GM21360 (cell line): ENCODE measurements around the gene CD244.
"Not testable (repeated sequence)": the region's sequence is repeated elsewhere in the genome, so short reads cannot be mapped to it uniquely, and the experiment has no call there.

ENCODE experiments used
- ATAC-seq: cut with Tn5 transposase; IDR thresholded peaks from one replicate; pipeline ENCODE4 v1.9.1; 2021; ENCODE audit warnings: mild to moderate bottlenecking, moderate library complexity; ENCODE audit not compliant: unreplicated experiment

The CD244 gene

GRCh38 chr1:160880216-160880615 is 17.5 kb upstream of the CD244 start:
- ATAC-seq: no peak

GRCh38 chr1:160879056-160879455 is 16.4 kb upstream of the CD244 start:
- no peak for ATAC-seq

DNA sequence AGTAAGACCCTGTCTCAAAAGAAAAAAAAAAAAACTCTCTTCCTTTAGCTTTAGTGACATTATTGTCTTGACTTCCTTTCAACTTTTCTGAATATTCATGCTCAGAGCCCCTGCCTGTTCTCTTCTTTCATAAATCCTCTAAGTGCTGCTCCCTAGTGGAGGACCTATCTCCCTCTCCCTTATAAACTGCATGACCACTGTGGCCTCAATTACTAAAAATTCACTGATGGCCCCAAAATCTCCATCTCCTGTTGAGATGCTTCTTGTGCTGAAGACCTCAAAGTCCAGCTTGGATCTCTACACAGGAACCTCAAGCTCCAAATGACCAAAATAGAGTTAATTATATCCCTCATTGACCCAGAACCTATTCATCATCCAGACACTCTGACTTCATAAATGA is 14.5 kb upstream of the CD244 start:
- ATAC-seq: no peak

DNA sequence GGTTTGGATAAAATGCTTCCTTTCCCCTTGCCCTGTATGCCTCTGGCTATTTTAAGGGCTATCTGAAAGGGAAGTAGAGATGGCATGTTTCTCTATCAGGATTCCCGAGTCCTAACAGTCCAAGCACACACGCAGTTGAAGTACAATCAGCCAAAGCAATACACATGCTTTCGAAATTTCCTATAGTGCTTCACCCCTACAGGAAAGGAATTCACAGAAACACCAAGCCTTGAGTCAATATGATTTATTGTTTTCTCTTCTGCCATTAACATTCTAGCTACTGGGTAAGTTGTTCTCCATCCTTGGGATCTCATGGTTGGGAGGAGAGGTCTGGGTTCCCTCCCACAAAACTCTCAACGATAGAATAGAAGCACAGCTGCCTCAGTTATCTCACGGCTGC is 13.6 kb upstream of the CD244 start:
- ATAC-seq: no peak

- ATAC-seq: not testable (repeated sequence)
These were observed 12.9 kb upstream of the CD244 start for GRCh38 chr1:160875591-160875990.

DNA sequence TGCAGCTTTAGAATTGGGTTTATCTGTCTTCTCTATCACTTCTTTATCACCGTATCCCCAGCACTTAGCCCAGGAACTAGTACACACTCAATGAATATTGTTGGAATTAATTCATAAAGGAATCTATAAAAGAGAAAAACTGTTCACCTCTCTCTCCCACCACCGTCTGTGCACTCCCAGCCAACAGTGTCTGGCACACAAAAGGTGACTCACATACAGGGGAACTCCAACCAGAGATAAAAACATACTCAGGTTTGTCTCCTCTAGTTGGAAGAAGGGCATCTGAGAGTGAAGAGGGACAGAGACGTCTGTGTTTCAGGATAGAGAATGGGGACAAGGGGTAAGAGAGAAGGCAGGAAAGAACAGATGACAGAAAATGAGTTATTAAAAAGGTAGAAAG is 12.2 kb upstream of the CD244 start:
- no peak for ATAC-seq

DNA sequence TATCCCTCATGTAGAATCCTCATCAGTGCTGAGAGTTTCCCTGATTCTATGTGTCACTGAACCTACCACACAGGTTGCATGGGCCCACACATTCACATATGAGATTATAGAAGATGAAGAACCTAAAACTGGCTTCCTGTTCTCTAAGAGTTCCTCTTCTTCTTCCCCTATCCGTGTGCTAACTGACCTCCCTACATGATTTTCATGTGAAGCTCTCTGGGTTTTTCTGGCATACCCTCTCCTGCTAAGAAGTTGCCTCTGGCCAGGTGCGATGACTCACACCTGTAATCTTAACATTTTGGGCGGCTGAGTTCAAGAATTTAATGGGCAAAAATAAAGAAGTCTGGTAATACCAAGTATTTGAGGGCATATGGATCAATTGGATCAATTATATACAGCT is 5.5 kb upstream of the CD244 start:
- ATAC-seq: no peak

- not testable (repeated sequence) for ATAC-seq
These were observed 5.0 kb upstream of the CD244 start for GRCh38 chr1:160867651-160868050.

- no peak for ATAC-seq
These were observed 4.1 kb upstream of the CD244 start for GRCh38 chr1:160866695-160867260.

- ATAC-seq: no peak
These were observed 3.5 kb upstream of the CD244 start for GRCh38 chr1:160866001-160866694.

GRCh38 chr1:160865337-160865736 is 2.6 kb upstream of the CD244 start:
- ATAC-seq: no peak

DNA sequence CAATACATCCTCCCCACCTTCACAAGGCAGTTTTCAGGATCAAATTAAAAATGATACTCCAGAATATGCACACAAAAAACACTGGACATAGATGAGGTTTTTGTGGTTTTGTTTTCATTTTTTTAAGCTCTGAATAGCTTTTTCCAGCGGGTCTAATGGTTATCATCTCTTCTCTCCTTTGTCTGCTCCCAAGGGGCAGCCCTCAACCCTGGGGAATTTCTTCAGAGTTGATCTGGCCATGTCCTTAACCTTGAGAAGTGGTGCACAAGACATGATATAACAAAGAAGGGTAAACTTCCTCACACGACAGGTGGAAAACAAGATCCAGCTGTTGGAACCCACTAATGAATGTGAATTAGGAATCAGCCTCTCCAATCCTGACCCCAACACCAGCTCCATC is 1.5 kb upstream of the CD244 start:
- ATAC-seq: no peak

DNA sequence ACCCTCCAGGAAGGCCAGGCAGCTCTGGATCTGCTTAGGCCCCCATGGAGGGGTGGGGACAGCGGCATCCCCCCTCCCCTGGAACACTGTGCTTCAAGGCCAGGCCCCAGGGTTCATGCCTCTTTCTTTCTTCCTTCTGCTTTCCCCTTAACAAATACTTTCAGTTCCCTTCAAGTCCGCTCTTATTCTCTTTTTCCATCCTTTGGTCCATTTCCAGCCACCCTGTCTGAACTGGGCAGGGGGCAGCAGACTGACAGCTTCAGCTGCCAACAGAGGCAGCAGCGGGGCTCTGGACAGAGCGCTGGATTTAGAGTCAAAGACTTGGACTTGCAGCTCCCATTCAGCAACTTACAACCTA is 1.1 kb upstream of the CD244 start:
- no peak for ATAC-seq

DNA sequence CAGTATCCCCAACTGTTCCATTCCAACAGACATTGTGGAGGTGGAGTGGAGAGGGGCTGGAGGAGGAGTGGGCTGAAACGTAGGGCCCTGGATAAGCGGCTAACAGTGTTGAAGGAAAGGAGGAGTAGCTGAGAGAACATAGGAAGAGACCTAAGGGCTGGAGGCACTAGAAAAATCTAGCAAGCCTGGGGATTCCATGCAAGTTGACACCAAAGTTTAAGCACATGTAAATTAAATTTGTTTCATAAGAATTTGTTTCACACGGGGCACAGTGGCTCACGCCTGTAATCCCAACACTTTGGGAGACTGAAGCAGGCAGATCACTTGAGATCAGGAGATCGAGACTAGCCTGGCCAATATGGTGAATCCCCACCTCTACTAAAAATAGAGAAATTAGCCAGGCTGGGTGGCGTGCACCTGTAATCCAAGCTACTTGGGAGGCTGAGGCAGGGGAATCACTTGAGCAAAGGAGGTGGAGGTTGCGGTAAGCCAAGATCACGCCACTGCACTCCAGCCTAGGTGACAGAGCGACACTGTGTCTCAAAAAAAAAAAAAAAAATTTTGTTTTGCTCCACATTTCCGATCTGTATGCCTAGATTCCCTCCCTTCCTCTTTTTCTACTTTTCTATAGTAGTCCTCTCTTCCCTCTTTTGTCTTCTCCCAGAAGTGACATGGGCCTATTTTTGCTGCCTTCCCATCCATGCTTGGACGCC is 530 bp upstream of the CD244 start:
- no peak for ATAC-seq

GRCh38 chr1:160860840-160861505 is 1.7 kb downstream of the CD244 start:
- no peak for ATAC-seq

DNA sequence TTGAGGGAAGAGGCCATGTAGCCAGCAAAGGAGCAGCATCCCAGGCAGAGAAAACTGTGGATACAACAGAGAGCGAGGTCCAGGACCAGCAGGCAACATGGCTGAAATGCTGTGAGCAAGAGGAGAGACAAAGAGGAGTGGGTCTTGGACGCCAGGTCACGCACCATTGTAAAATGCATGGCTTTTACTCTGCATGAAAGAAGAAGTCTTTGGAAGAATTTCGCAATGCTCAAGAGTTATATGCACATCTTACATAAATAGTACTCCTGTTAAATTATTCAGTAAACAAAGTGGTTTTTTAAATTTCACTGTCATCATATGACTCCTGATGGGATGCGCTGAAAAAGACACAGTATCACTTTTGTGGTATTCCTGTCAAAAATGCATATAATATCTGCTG is 3.5 kb downstream of the CD244 start:
- no peak for ATAC-seq

- no peak for ATAC-seq
These were observed 4.2 kb downstream of the CD244 start for GRCh38 chr1:160858507-160858906.

DNA sequence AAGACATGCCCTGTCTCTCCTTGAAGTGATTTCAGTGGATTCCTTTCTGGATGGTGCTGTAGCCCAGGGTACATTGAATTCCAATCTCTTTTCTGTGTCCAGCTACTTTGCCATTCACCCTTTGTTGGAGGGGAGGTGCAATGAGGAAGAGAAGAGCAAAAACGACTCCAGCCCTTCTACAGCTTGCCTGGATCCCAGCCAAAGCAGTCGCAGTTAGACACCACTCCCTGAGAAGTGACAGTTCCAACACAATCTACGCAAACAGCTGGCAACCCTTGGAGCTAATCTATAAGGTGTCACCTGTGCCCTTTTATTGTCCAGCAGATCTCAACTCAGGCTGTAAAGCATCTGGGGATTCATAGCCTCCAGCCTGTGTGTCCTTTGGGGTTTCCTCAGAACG is 4.6 kb downstream of the CD244 start:
- no peak for ATAC-seq

DNA sequence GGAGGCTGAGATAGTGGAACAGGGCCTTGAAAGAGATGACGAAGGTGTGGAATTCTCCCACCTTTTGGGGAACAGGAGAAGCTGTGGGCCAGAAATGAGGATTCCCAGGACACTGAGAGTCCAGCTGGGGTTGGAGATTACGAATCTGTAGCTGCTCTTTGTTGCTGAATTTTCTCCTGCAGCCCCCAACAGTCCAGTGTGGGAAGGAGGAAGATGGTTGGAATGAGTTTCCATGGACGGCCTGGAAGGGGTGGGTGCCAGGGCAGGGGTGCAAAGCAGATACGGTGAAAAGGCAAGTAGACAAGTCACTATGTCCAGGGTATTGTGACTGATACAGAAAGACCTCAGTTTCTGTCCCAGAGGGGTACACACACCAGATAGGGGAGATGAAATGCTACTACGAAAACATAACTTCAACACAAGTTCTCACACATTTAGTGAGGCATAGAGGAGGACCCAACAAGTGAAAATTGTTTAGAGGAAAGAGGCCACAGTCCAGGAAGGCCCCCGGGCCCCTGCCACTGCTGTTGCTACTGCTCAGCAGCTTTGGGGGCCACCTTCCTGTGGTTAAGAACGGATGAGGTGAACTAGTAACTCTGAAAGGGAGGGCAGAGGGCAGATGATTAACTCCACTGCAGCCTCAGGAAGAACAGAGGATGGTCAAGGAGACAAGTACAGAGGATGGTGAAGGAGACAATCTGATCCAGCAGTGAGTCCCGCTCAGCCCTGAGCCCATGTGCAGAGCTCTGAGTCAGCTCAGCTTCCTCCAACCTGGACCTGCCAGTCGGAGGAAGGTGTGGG is 7.3 kb downstream of the CD244 start:
- peak; percentile 55 for ATAC-seq

DNA sequence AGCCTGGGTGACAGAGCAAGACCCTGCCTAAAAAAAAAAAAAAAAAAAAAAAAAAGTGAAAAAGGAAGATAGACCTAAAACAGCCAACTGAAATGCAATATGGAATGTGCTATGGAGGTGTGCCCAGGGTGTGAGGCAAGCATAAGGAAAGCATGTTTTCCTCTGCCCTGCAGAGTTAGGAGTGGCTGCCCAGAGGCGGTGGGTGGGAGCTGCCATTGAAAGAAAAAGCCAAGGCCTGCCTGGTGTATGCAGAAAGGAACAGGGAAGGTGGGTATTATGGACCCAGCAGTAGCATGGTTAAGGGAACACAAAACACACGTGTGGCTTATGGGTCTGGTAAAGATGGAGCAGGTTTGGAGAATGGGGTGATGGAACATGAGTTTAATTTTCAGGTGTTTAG is 8.9 kb downstream of the CD244 start:
- ATAC-seq: no peak

GRCh38 chr1:160853014-160853413 is 9.7 kb downstream of the CD244 start:
- ATAC-seq: no peak
